Mononuclear cell (primary cell): ENCODE data around the gene ZPR1. TPM values are rescaled to one million over a fixed set of nuclear protein-coding genes. Genes with fewer than 3 reads are reported as not detected.
"Not testable (repeated sequence)": the region's sequence is repeated elsewhere in the genome, so short reads cannot be mapped to it uniquely, and the experiment has no call there.

Source experiments
- H3K27me3 ChIP-seq: 2 replicates; pipeline ENCODE4 v1.6.0; 2011; ENCODE audit warnings: low read length, control low read depth; ENCODE audit not compliant: insufficient read depth
- H3K4me1 ChIP-seq: 2 replicates; pipeline ENCODE4 v1.5.1; 2011; ENCODE audit warnings: mild to moderate bottlenecking, low read length, control low read depth; ENCODE audit not compliant: insufficient read depth
- H3K4me3 ChIP-seq: 2 replicates; pipeline ENCODE4 v1.5.1; 2011; ENCODE audit warnings: mild to moderate bottlenecking, low read length, moderate library complexity
- H3K9me3 ChIP-seq: 2 replicates; pipeline ENCODE4 v1.5.1; 2011; ENCODE audit warnings: low read depth, mild to moderate bottlenecking, control low read depth, low read length
- total RNA-seq: library from RNA; depleted of rRNA; stranded (reverse); fragments of >200 nt; gene quantifications from one replicate; pipeline ENCODE4 v1.2.3, GENCODE V29; 2012

ZPR1 gene
- total RNA-seq, 1 donor: 49.2 TPM

- Histone ChIP-seq H3K9me3 (no peaks in the 10 kb centered on the region), H3K4me1 (no peaks in the 10 kb centered on the region), H3K27me3 (no peaks in the 10 kb centered on the region), H3K4me3 (no peak overlapping the region)
These were observed 25.7 kb downstream of the ZPR1 start for GRCh38 chr11:116762132-116762531.

DNA sequence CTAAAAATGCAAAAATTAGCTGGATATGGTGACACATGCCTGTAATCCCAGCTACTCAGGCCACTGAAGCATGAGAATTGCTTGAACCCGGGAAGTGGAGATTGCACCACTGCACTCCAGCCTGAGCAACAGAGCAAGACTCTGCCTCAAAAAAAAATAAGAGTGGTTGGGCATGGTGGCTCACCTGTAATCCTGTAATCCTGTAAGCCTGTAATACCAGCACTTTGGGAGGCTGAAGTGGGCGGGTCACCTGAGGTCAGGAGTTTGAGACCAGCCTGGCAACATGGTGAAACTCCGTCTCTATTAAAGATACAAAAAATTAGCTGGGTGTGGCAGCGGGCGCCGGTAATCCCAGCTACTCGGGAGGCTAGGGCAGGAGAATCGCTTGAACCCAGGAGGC is 31.8 kb downstream of the ZPR1 start:
- H3K9me3 ChIP-seq, H3K4me3 ChIP-seq, H3K4me1 ChIP-seq, H3K27me3 ChIP-seq: not testable (repeated sequence)

- peaks cover 8% of the 10 kb centered on the region for H3K4me1 ChIP-seq
- no peaks in the 10 kb centered on the region for H3K27me3 ChIP-seq
- no peak overlapping the region for H3K4me3 ChIP-seq
- no peaks in the 10 kb centered on the region for H3K9me3 ChIP-seq
These were observed 37.6 kb downstream of the ZPR1 start for GRCh38 chr11:116750070-116750718.

- Histone ChIP-seq H3K4me1 (no peaks in the 10 kb centered on the region), H3K4me3 (no peak overlapping the region), H3K9me3 (no peaks in the 10 kb centered on the region), H3K27me3 (no peaks in the 10 kb centered on the region)
These were observed 45.7 kb downstream of the ZPR1 start for GRCh38 chr11:116742104-116742503.

DNA sequence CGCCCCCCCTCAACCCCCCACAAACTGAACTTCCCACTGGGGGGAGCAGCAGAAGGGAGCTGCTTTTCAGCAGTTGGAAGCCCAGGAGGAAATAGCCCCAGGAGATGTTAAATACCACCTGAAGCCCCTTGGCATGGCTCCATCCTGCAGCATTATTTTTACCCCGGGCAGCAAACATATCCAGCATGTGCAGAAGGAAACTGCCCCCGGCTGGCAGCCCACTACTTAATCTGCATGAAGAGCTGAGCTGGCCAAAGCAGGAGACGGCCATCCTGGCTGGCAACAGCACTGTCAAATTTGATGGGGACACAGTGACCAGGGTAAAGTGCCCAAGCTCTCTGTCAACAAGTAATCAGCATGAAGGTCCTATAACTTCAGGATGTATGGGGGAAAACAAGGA is 47.1 kb downstream of the ZPR1 start:
- H3K9me3 ChIP-seq: no peaks in the 10 kb centered on the region
- no peaks in the 10 kb centered on the region for H3K4me1 ChIP-seq
- H3K27me3 ChIP-seq: no peaks in the 10 kb centered on the region
- no peak overlapping the region for H3K4me3 ChIP-seq

- Histone ChIP-seq H3K4me1 (no peaks in the 10 kb centered on the region), H3K9me3 (no peaks in the 10 kb centered on the region), H3K4me3 (no peak overlapping the region), H3K27me3 (no peaks in the 10 kb centered on the region)
These were observed 48.8 kb downstream of the ZPR1 start for GRCh38 chr11:116738975-116739374.

GRCh38 chr11:116736763-116737162 is 51.1 kb downstream of the ZPR1 start:
- no peak overlapping the region for H3K4me3 ChIP-seq
- H3K9me3 ChIP-seq: no peaks in the 10 kb centered on the region
- no peaks in the 10 kb centered on the region for H3K27me3 ChIP-seq
- peaks cover 5% of the 10 kb centered on the region for H3K4me1 ChIP-seq

- Histone ChIP-seq H3K4me1 (peaks cover 5% of the 10 kb centered on the region), H3K27me3 (no peaks in the 10 kb centered on the region), H3K4me3 (no peak overlapping the region), H3K9me3 (no peaks in the 10 kb centered on the region)
These were observed 53.8 kb downstream of the ZPR1 start for GRCh38 chr11:116733969-116734508.

- Histone ChIP-seq H3K27me3 (no peaks in the 10 kb centered on the region), H3K4me1 (peaks cover 5% of the 10 kb centered on the region), H3K4me3 (no peak overlapping the region), H3K9me3 (no peaks in the 10 kb centered on the region)
These were observed 54.6 kb downstream of the ZPR1 start for GRCh38 chr11:116733043-116733755.

GRCh38 chr11:116732271-116733042 is 55.4 kb downstream of the ZPR1 start:
- H3K27me3 ChIP-seq: no peaks in the 10 kb centered on the region
- H3K9me3 ChIP-seq: no peaks in the 10 kb centered on the region
- no peak overlapping the region for H3K4me3 ChIP-seq
- peaks cover 5% of the 10 kb centered on the region for H3K4me1 ChIP-seq

DNA sequence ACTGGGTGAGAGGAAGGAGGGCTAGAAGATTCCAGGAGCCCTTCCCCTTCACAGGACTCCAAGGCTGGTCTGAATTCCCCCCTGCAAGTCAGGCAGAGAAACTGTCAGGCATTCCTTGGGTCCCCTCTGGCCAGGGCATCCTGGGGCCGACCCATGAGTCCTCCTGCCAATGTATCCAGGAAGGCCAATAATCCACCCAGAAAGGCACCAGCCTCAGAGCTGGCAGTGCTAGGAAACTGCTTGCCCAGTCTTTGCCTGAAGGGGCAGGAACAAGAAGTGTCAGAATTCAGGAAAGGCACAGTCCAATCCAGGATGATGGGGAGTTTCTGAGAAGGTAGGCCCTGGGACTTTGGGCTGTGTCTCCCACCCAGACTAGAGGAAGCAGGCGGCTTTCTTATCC is 56.0 kb downstream of the ZPR1 start:
- H3K27me3 ChIP-seq: no peaks in the 10 kb centered on the region
- H3K4me3 ChIP-seq: no peak overlapping the region

GRCh38 chr11:116731097-116731761 is 56.6 kb downstream of the ZPR1 start:
- Histone ChIP-seq H3K4me1 (peaks cover 5% of the 10 kb centered on the region), H3K27me3 (no peaks in the 10 kb centered on the region), H3K9me3 (no peaks in the 10 kb centered on the region), H3K4me3 (no peak overlapping the region)

More for the DNA sequence above, 56.0 kb downstream of the ZPR1 start:
- Histone ChIP-seq H3K9me3 (no peaks in the 10 kb centered on the region), H3K4me1 (peaks cover 5% of the 10 kb centered on the region)

- Histone ChIP-seq H3K27me3 (no peaks in the 10 kb centered on the region), H3K4me3 (no peak overlapping the region), H3K4me1 (peaks cover 5% of the 10 kb centered on the region), H3K9me3 (no peaks in the 10 kb centered on the region)
These were observed 57.2 kb downstream of the ZPR1 start for GRCh38 chr11:116730601-116731000.

- Histone ChIP-seq H3K9me3 (no peaks in the 10 kb centered on the region), H3K4me1 (peaks cover 5% of the 10 kb centered on the region), H3K4me3 (no peak overlapping the region), H3K27me3 (no peaks in the 10 kb centered on the region)
These were observed 57.6 kb downstream of the ZPR1 start for GRCh38 chr11:116730241-116730561.
